H7 (cell line): ENCODE data around the gene AUTS2. TPM values are rescaled to one million over a fixed set of nuclear protein-coding genes. Genes with fewer than 3 reads are reported as not detected.

Experiments
- DNase-seq: peaks from one replicate; pipeline ENCODE4 v3.0.0; 2012
- H3K27me3 ChIP-seq: 2 replicates; pipeline ENCODE4 v1.6.0; 2011; ENCODE audit warnings: mild to moderate bottlenecking, low read length; ENCODE audit not compliant: control insufficient read depth, insufficient read depth
- H3K36me3 ChIP-seq: replicated peaks from 2 replicates; pipeline ENCODE4 v1.5.1; 2011; ENCODE audit warnings: low read length; ENCODE audit not compliant: control insufficient read depth, insufficient read depth
- H3K4me3 ChIP-seq: 2 replicates; pipeline ENCODE4 v1.5.1; 2011; ENCODE audit warnings: low read depth, mild to moderate bottlenecking, control low read depth, low read length, moderate library complexity; ENCODE audit not compliant: insufficient read depth
- total RNA-seq: library from RNA; depleted of rRNA; stranded (reverse); fragments of >200 nt; shearing (Covaris generic); gene quantifications from 2 replicates; pipeline ENCODE4 v1.2.3, GENCODE V29; 2014

The AUTS2 gene
- total RNA-seq, 1 experiment from 2014 or later, result 16.1 TPM

- H3K27me3 ChIP-seq, result no peaks in the 10 kb centered on the region
- DNase-seq, result no peak
- no peaks in the 10 kb centered on the region for H3K36me3 ChIP-seq
- H3K4me3 ChIP-seq, result no peak overlapping the region
These were observed 1017.9 kb downstream of the AUTS2 start for GRCh38 chr7:70616211-70616610.

- no peak for DNase-seq
- Histone ChIP-seq H3K27me3 (no peaks in the 10 kb centered on the region), H3K36me3 (no peaks in the 10 kb centered on the region), H3K4me3 (no peak overlapping the region)
These were observed 1018.5 kb downstream of the AUTS2 start for GRCh38 chr7:70616821-70617220.

- H3K27me3 ChIP-seq, result no peaks in the 10 kb centered on the region
- peak; percentile 31 for DNase-seq
- no peak overlapping the region for H3K4me3 ChIP-seq
These were observed 1019.8 kb downstream of the AUTS2 start for GRCh38 chr7:70618020-70618551.

GRCh38 chr7:70619130-70619529 lies 1020.9 kb downstream of the AUTS2 start:
- no peaks in the 10 kb centered on the region for H3K36me3 ChIP-seq
- peak; percentile 74 for DNase-seq
- no peak overlapping the region for H3K4me3 ChIP-seq
- H3K27me3 ChIP-seq, result no peaks in the 10 kb centered on the region

More at GRCh38 chr7:70618020-70618551, 1019.8 kb downstream of the AUTS2 start:
- no peaks in the 10 kb centered on the region for H3K36me3 ChIP-seq

GRCh38 chr7:70619659-70620058 lies 1021.4 kb downstream of the AUTS2 start:
- H3K36me3 ChIP-seq, result no peaks in the 10 kb centered on the region
- no peak overlapping the region for H3K4me3 ChIP-seq
- H3K27me3 ChIP-seq, result no peaks in the 10 kb centered on the region
- DNase-seq, result peak; percentile 41

GRCh38 chr7:70620333-70621055 lies 1022.2 kb downstream of the AUTS2 start:
- no peak overlapping the region for H3K4me3 ChIP-seq
- no peaks in the 10 kb centered on the region for H3K36me3 ChIP-seq
- DNase-seq, result no peak
- no peaks in the 10 kb centered on the region for H3K27me3 ChIP-seq

- no peak overlapping the region for H3K4me3 ChIP-seq
- H3K36me3 ChIP-seq, result no peaks in the 10 kb centered on the region
- no peak for DNase-seq
- no peaks in the 10 kb centered on the region for H3K27me3 ChIP-seq
These were observed 1023.8 kb downstream of the AUTS2 start for GRCh38 chr7:70621954-70622600.

- no peaks in the 10 kb centered on the region for H3K27me3 ChIP-seq
- no peak for DNase-seq
- no peaks in the 10 kb centered on the region for H3K36me3 ChIP-seq
- H3K4me3 ChIP-seq, result no peak overlapping the region
These were observed 1024.7 kb downstream of the AUTS2 start for GRCh38 chr7:70622936-70623335.

- no peak for DNase-seq
- H3K36me3 ChIP-seq, result no peaks in the 10 kb centered on the region
- H3K27me3 ChIP-seq, result no peaks in the 10 kb centered on the region
- H3K4me3 ChIP-seq, result no peak overlapping the region
These were observed 1026.3 kb downstream of the AUTS2 start for GRCh38 chr7:70624500-70625103.

GRCh38 chr7:70627461-70627860 lies 1029.2 kb downstream of the AUTS2 start:
- Histone ChIP-seq H3K4me3 (no peak overlapping the region), H3K36me3 (no peaks in the 10 kb centered on the region), H3K27me3 (no peaks in the 10 kb centered on the region)
- DNase-seq, result no peak

GRCh38 chr7:70630440-70630817 lies 1032.2 kb downstream of the AUTS2 start:
- no peak for DNase-seq
- Histone ChIP-seq H3K36me3 (no peaks in the 10 kb centered on the region), H3K27me3 (peaks cover 2% of the 10 kb centered on the region; the same call in 1 of the 2 replicates), H3K4me3 (no peak overlapping the region)

- H3K27me3 ChIP-seq, result peaks cover 2% of the 10 kb centered on the region; the same call in 1 of the 2 replicates
- DNase-seq, result peak; percentile 49
- no peaks in the 10 kb centered on the region for H3K36me3 ChIP-seq
- no peak overlapping the region for H3K4me3 ChIP-seq
These were observed 1032.7 kb downstream of the AUTS2 start for GRCh38 chr7:70630818-70631457.

GRCh38 chr7:70631718-70632117 lies 1033.4 kb downstream of the AUTS2 start:
- no peaks in the 10 kb centered on the region for H3K36me3 ChIP-seq
- H3K27me3 ChIP-seq, result peaks cover 2% of the 10 kb centered on the region; the same call in 1 of the 2 replicates
- no peak overlapping the region for H3K4me3 ChIP-seq
- peak; percentile 50 for DNase-seq

GRCh38 chr7:70632400-70632799 lies 1034.1 kb downstream of the AUTS2 start:
- Histone ChIP-seq H3K27me3 (peaks cover 2% of the 10 kb centered on the region; the same call in 1 of the 2 replicates), H3K36me3 (no peaks in the 10 kb centered on the region), H3K4me3 (no peak overlapping the region)
- DNase-seq, result no peak
